Natural killer cell (primary cell): ENCODE measurements around the gene LPCAT4. TPM values are rescaled to one million over a fixed set of nuclear protein-coding genes. Genes with fewer than 3 reads are reported as not detected.

Experiments used
- ATAC-seq, 3 donors: fragments of 150-1000 bp in 2 of 3; fragments of 200-7000 bp in 1 of 3; cut with Tn5 transposase; 1 replicate in 1 of 3; 2 replicates in 2 of 3; pipeline ENCODE4 v1.10.0; 2021; ENCODE audit warnings: mild to moderate bottlenecking in 2 of 3, moderate library complexity in 2 of 3
- DNase-seq, 2 donors: peaks; one replicate each; pipeline versions ENCODE4 v3.0.0 to v3.0.0-alpha.2; 2013 to 2021; ENCODE audit warnings: mixed read lengths in 1 of 2
- H3K27ac ChIP-seq: one replicate; pipeline ENCODE4 v1.5.1; 2013; ENCODE audit warnings: mild to moderate bottlenecking, low read length
- H3K27me3 ChIP-seq: one replicate; pipeline ENCODE4 v1.6.1; 2013; ENCODE audit warnings: low read length; ENCODE audit not compliant: control insufficient read depth, insufficient read depth
- H3K36me3 ChIP-seq: one replicate; pipeline ENCODE4 v1.6.1; 2013; ENCODE audit warnings: low read length; ENCODE audit not compliant: control insufficient read depth, insufficient read depth
- H3K4me1 ChIP-seq: one replicate; pipeline ENCODE4 v1.6.1; 2013; ENCODE audit warnings: low read length; ENCODE audit not compliant: control insufficient read depth, insufficient read depth
- H3K4me3 ChIP-seq: one replicate; pipeline ENCODE4 v1.5.1; 2013; ENCODE audit warnings: low read length
- H3K9me3 ChIP-seq: one replicate; pipeline ENCODE4 v1.6.1; 2013; ENCODE audit warnings: low read length; ENCODE audit not compliant: control insufficient read depth, insufficient read depth
- H3K27ac Mint-ChIP-seq, 2 donors: one replicate each; pipeline ENCODE4 v1.8.0; 2022; ENCODE audit warnings: mild to moderate bottlenecking in 2 of 2, mixed read lengths in 2 of 2, moderate library complexity in 1 of 2
- H3K27me3 Mint-ChIP-seq, 2 donors: one replicate each; pipeline ENCODE4 v1.8.0; 2022; ENCODE audit warnings: low read depth in 2 of 2, mixed read lengths in 2 of 2
- H3K36me3 Mint-ChIP-seq: one replicate; pipeline ENCODE4 v1.8.0; 2022; ENCODE audit warnings: mixed read lengths
- H3K4me1 Mint-ChIP-seq, 2 donors: one replicate each; pipeline ENCODE4 v1.8.0; 2022; ENCODE audit warnings: mixed read lengths in 2 of 2
- H3K4me3 Mint-ChIP-seq: one replicate; pipeline ENCODE4 v1.8.0; 2022; ENCODE audit warnings: mild to moderate bottlenecking, moderate library complexity, mixed read lengths
- H3K9me3 Mint-ChIP-seq, 2 donors: one replicate each; pipeline ENCODE4 v1.8.0; 2022; ENCODE audit warnings: mixed read lengths in 2 of 2
- WGBS: methylation state at CpG from one replicate; pipeline ENCODE4 v1.1.7; 2013; ENCODE audit warnings: missing lambda C conversion rate; ENCODE audit not compliant: insufficient coverage; 5-methylcytosine and 5-hydroxymethylcytosine counted together
- intact Hi-C: fragments of 100-400 bp; cut with micrococcal nuclease; formaldehyde crosslinking; loops from one replicate; pipeline ENCODE4 v1.14.2; 2022
- total RNA-seq, 4 donors: library from RNA; stranded (reverse); fragments of 120-200 nt in 1 of 4; gene quantifications; one replicate each; pipeline versions ENCODE4 v1.2.3 to v1.2.4, GENCODE V29; 2013 to 2022
- TF ChIP-seq, protein P1 (sequence below): fragments of 200-600 bp; IDR thresholded peaks from one replicate; pipeline ENCODE4 v1.8.0; 2022; ENCODE audit warnings: antibody characterized with exemption

The LPCAT4 gene
- total RNA-seq, 3 donors from 2014 or later (not counting 1 experiment from before 2014, with no cell fraction given), result 42.1 to 50.1 (median 44.5) TPM

DNA sequence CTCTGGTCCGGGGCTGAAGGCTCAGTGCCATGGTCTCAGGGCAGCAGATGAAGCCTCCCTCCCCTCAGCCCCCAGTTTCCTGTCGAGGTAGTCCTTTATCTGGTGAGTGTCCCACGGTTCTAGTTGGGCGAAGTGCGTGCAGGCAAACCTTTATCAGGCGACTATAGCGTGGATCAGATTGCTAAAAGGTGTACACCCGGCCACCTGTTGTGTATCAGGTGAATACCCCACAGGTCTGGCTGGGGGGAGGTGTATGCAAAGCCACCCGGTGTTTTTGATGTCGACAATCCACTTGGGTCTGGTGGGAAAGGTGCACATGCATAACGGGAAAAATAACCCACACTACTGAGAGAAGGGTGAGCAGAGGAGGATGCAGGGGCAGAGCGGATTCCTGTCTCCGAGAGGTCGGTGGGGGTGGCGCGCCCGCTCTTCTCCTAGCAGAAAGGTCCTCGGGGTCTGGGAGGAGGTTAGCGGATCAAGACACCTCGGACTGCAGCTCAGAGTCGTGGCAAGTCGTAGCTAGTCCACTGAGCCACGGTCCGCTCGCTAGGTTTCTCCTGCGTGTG lies 29.9 kb downstream of the LPCAT4 start:
- Mint-ChIP-seq H3K4me1 (peaks cover 52 to 55% of the 10 kb centered on the region in 2 donors), H3K27me3 (no peaks in the 10 kb centered on the region), H3K4me3 (peak overlapping the region; percentile 97), H3K9me3 (no peaks in the 10 kb centered on the region), H3K36me3 (no peaks in the 10 kb centered on the region), H3K27ac (peak overlapping the region; percentile 92 to 95)
- peak in 2 of 3 donors; percentile 0 to 1 for ATAC-seq
- Histone ChIP-seq H3K27me3 (no peaks in the 10 kb centered on the region), H3K4me1 (peaks cover 44% of the 10 kb centered on the region), H3K36me3 (peaks cover 23% of the 10 kb centered on the region), H3K4me3 (peak overlapping the region; percentile 79), H3K9me3 (no peaks in the 10 kb centered on the region), H3K27ac (peak overlapping the region; percentile 76)
- TF ChIP-seq, protein P1, sequence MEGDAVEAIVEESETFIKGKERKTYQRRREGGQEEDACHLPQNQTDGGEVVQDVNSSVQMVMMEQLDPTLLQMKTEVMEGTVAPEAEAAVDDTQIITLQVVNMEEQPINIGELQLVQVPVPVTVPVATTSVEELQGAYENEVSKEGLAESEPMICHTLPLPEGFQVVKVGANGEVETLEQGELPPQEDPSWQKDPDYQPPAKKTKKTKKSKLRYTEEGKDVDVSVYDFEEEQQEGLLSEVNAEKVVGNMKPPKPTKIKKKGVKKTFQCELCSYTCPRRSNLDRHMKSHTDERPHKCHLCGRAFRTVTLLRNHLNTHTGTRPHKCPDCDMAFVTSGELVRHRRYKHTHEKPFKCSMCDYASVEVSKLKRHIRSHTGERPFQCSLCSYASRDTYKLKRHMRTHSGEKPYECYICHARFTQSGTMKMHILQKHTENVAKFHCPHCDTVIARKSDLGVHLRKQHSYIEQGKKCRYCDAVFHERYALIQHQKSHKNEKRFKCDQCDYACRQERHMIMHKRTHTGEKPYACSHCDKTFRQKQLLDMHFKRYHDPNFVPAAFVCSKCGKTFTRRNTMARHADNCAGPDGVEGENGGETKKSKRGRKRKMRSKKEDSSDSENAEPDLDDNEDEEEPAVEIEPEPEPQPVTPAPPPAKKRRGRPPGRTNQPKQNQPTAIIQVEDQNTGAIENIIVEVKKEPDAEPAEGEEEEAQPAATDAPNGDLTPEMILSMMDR, result no peak
- under 1% methylated on average over 23 of the region's 26 CpGs for WGBS
- intact Hi-C loops, result loop anchor here (5.0 kb wide), 1 partner anchor 235 kb away; the partner anchor contains the start of genes EMC7 and PGBD4
- peak in 1 of 2 donors; percentile 53 for DNase-seq

DNA sequence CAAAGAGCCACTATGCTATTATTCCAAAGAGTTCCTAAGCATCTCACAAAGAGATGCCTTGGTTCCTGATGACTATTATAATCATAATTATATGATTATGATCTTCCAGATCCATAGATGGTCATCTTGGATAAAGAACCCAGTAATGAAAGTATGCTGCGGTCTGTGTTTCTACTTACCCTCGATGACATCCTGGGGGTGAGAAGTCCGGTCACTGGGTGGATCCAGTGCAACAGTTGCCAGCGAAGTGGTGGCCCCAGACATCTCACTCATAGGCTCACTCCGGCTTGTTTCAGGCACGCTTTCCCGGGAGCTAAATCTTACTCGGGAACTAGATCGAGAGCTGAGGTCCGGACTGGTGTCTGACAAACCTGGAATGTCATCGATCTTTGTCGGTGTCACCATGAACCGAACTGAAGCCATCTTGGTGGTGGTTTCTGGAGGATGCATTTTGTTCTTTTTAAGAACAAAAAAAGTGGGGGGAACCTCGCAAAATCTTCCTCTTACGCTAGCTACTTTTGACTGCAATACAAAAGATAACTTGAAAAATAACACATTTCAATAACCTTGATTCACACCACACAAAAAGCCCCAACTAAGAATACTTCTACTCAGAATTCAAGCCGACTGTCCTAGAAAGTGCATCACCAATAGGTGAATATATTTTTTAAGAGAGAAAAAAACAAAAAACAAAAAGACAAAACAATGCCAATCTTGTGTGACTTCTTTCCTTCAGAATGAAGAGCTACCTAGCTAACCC lies 30.6 kb downstream of the LPCAT4 start:
- no peaks in the 10 kb centered on the region for H3K9me3 ChIP-seq
- 54% methylated on average over 15 of the region's 16 CpGs for WGBS
- Mint-ChIP-seq H3K27me3 (no peaks in the 10 kb centered on the region), H3K36me3 (no peaks in the 10 kb centered on the region), H3K9me3 (no peaks in the 10 kb centered on the region), H3K27ac (peak overlapping the region; percentile 92 to 95), H3K4me3 (peak overlapping the region; percentile 97), H3K4me1 (peaks cover 52 to 55% of the 10 kb centered on the region in 2 donors)
- peak overlapping the region; percentile 76 for H3K27ac ChIP-seq
- DNase-seq, result peak in 1 of 2 donors; percentile 24
- TF ChIP-seq, protein P1, result no peak
- no peak for ATAC-seq
- H3K4me3 ChIP-seq, result peak overlapping the region; percentile 79
- H3K27me3 ChIP-seq, result no peaks in the 10 kb centered on the region
- intact Hi-C loops, result loop anchor here (5.0 kb wide), 1 partner anchor 234 kb away; the partner anchor contains the start of genes EMC7 and PGBD4
- peaks cover 39% of the 10 kb centered on the region for H3K4me1 ChIP-seq
- H3K36me3 ChIP-seq, result peaks cover 19% of the 10 kb centered on the region

DNA sequence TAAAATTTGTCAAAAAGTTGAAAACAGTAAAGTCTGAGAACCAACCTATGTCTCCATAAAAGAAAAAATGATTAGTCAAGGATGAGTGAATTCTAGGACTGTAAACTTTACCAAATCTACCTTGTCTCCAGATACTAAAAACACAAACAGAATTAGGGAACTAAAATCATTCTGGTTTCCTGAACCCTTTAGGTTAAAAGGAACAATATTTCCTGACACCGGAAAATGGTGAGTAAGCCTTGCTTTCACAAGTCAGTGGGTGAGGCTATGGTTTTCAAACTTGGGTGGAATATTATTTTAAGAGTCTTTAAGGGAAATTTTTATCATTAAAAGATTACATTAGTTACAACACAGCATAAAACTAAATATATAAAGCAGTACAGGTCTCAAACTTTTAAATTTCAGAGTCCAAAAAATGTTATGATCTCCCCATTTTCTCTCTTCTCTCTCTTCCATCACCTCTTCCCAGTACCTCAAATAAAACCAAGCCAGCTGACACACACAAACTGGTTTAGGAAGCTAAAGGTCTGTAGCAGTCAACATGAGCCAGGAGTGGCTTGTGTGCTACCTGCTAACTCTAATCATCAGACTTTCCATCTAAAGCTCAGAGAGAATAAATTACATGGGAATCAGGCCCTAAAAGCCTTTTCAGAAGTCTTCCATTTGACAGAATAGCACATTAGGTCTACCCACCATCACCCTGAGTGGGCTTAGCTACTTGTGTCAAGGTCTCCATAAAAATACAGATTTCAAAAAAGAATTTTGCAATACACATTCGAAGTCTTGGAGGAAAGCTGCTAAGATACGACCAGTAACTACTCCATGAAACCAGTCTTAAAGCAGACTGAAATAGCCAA lies 31.6 kb downstream of the LPCAT4 start:
- DNase-seq (peak in 1 of 2 donors; percentile 60), ATAC-seq (no peak)
- 34% methylated on average over 2 of the region's 3 CpGs for WGBS
- TF ChIP-seq, protein P1, result no peak
- Histone ChIP-seq H3K4me3 (peak overlapping the region; percentile 79), H3K9me3 (no peaks in the 10 kb centered on the region), H3K36me3 (peaks cover 12% of the 10 kb centered on the region), H3K27me3 (no peaks in the 10 kb centered on the region), H3K27ac (peak overlapping the region; percentile 76), H3K4me1 (peaks cover 47% of the 10 kb centered on the region)
- peaks cover 52 to 57% of the 10 kb centered on the region in 2 donors for H3K4me1 Mint-ChIP-seq
- no peaks in the 10 kb centered on the region for H3K36me3 Mint-ChIP-seq
- peak overlapping the region; percentile 92 to 95 for H3K27ac Mint-ChIP-seq
- H3K27me3 Mint-ChIP-seq, result no peaks in the 10 kb centered on the region
- peak overlapping the region; percentile 97 for H3K4me3 Mint-ChIP-seq
- intact Hi-C loops, result loop anchor here (2.0 to 5.0 kb wide), 2 partner anchors 31 to 233 kb away; partner anchors contain the start of genes EMC7, LPCAT4 and PGBD4
- no peaks in the 10 kb centered on the region for H3K9me3 Mint-ChIP-seq
